Stimulated activated CD8-positive, alpha-beta memory T cell treated with anti-CD3 and anti-CD28 coated beads, Interleukin-7, amount 100 ng/mL, for 4 hours (primary cell): ENCODE measurements around the gene RAD50.
A peak's percentile ranks its signal among the peaks of the same experiment; 100 is the strongest.

Experiments used
- DNase-seq, 2 donors: peaks; one replicate each; pipeline ENCODE4 v3.0.0-alpha.2; 2020; ENCODE audit warnings: low read depth in 2 of 2

RAD50 gene

GRCh38 chr5:132659598-132660493, 103.1 kb downstream of the RAD50 start:
- DNase-seq, result no peak

DNA sequence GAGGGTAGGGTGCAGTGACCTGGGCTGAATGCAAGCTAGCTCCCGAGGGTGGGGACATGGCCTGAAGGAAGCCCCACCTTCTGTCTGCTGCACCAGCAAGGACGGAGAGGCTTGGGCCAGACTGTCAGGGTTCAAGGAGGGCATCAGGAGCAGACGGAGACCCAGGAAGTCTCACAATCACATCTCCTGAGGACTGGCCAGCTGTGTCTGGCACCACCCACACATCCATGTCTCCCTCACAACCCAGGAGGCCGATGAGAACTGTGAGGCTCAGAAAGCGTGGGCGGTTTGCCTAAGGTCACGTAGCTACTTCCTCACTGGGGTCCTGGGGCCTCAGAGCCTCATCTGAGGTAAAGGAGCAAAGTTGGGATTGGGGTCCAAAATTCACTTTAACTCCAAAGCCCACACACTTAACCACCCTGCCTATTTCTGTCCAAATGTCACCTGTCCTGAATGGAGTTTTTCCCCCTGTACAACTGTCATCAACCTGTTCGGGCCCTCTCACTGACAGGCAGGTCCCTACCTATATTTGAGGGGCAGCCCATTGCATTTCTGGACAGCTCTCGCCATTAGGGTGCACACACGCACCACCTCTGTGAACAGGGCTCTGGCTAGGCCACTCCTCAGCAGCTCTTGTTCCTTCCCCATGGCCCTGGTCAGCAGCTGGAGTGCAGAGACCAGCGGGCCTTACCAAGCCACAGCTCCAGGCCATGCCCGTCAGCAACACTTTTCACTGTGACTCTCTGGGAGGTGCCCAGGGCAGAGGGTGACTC, 104.6 kb downstream of the RAD50 start:
- DNase-seq, result no peak

DNA sequence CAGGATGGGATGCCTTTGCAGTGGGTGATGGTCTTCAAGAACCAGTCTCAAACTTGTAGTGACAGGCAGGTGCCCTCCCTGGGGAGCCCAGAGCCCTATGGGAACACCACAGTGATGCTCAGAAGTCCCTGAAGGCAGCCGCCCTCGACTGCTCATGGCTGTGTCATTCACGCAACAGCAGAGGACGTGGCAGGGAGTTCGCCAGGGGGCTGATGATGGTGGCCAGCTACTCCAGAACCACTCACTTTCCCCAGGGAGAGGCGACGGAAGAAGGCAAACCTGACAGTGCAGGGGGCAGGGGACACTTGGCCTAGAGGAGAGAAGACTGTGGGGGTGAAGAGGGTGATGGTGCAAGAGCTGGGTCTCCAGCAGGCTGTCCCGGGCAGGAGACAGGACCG, 105.2 kb downstream of the RAD50 start:
- no peak for DNase-seq

DNA sequence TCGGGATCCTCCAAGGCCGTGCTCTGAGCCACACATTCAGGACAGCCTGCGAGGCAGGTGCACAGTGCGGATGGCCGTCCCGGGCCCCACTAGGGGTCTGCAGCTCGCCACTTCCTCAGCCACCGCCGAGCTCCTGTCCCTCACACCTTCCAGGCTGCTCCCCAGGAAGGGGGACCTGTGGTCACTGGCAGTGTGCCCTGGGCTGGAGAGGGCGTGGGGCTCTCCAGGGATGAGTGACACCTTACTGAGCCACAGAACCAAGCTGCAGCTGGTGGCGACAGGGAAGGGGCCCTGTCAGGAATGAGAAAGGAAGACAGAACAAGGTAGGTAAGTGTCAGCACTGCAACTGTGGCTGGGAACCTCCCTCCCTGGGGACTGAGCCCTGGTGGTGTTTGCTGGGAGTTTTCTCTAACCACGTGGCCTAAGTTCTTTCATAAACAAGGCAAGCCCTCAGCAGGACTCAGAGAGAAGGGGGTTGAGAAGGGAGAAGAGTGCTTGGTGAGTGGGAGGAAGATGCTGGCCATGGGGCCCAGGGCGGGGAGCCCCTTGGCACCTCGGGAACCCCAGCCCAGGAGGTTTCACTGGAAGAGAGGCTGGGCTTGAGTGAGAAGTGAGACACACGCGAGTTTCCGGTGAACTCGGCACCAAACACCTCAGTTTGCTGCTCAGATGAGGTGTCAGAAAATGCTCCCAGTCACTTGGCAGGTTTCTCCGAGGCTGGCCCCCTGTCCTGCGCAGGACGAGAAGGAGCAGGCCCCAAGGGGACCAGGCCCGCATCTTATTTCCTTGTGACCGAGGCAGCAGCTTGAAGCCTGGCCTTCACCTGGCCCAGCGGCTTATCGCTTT, 106.4 kb downstream of the RAD50 start:
- peak in 1 of 2 donors; percentile 15 for DNase-seq

- no peak for DNase-seq
Observed at GRCh38 chr5:132663771-132664695, 107.3 kb downstream of the RAD50 start.

GRCh38 chr5:132664696-132665209, 108.0 kb downstream of the RAD50 start:
- DNase-seq, result no peak

- DNase-seq, result no peak
Observed at GRCh38 chr5:132665574-132666080, 108.8 kb downstream of the RAD50 start.

DNA sequence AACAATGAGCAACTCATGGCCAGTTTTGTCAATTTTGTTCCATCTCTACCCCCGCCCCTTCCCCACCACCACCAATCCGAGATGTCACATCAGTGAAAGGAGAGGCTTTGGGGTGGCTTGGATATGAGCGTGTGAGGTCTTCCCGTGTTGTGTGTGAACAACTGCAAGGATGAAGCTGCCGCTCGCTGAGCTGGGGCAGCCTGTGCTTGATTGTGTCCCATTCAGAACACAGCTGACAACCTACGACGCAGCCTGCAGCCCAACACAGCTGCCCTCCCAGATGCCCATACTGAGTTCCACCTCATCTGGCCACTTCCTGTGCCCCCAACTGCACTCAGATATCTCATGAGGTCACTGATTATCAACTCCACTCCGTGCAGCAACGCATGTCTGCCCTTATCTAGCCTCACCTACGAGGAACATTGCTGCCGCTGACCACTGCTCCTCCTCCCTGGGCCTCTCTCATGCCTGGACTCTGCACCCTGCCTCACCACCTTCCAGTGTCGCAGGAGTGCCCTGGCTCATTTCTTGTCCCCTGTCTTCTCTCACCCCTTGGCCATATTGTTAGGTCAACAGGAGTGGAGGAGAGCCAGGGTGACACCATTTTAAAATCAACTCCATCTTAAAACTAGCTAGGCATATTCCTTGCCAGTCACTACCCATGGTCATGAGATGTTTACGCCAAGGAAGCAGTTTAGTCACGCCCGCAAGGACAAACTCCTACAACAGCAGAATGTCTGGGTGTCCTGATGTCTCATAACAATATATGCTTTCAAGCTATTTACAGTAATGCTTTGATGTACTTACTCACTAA, 109.7 kb downstream of the RAD50 start:
- DNase-seq, result no peak

DNA sequence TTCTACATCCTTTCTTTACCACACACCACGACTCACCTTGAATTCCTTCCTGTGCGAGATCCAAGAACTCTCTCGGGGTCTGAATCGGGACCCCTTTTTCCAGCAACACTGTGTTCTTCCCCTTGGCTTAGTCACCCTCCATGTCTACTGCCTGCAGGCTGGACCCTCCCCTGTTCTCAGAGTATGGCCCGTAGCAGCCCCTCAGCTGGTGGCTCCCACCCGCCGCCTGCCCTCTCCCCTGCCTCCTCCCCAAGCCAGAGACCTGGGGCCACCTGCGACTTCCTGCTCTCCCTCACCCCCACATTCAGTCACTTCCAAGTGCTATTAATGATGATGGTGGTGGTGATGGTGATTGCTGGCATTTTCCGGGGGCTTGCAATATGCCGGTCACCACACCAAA, 110.5 kb downstream of the RAD50 start:
- DNase-seq, result no peak

- no peak for DNase-seq
Observed at GRCh38 chr5:132667761-132668705, 111.3 kb downstream of the RAD50 start.

DNA sequence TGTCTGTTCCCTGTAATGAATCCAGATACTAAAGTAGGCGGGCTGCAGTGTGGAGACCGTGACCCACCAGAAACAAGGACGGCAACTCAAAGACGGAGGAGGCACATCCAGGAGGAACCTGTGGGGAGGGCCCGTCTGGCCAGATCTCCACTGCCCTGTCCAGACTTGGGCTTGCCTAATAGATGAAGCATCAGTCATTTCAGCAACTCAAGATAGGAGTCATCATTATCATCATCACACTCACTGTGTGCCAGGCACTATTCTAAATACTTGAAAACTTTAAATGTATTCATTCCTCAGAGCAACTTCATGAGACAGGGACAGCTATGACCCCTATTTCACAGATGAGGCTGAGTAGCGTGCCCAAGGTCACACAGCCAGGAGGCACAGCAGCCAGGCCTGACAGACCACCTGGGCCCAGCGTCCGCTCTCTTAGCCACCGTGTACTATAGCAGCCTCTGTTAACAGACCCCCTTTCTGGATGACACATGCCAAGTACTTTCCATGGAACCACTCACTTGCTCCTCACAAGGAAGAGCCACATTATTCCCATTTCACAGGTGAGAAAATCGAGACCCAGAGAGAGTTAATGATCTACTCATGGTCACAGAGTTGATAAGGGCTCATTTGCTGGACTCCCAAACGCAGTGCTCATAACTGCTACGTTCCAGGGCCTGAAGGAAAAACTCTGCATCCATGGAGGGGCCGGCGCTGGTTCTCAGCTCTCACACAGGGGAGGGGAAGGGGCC, 112.1 kb downstream of the RAD50 start:
- DNase-seq, result no peak

GRCh38 chr5:132669455-132669820, 112.7 kb downstream of the RAD50 start:
- DNase-seq, result no peak

GRCh38 chr5:132669966-132670882, 113.4 kb downstream of the RAD50 start:
- no peak for DNase-seq

DNA sequence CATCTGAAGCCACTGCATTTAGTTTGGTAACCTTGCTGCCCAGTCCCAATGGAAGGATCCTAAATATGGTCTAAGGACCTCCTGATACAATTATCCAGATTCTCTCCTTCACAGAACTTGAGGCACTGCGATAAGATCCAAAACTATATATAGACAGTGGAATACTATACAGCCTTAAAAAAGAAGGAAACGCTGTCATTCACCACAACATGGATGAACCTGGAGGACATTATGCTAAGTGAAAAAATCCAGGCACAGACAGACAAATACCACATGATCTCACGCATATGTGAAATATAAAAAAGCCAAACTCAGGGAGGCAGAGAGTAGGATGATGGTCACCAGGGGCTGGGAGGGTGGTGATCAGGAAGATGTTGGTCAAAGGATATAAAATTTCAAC, 114.2 kb downstream of the RAD50 start:
- DNase-seq, result no peak

- DNase-seq, result no peak
Observed at GRCh38 chr5:132673488-132673887, 116.7 kb downstream of the RAD50 start.

DNA sequence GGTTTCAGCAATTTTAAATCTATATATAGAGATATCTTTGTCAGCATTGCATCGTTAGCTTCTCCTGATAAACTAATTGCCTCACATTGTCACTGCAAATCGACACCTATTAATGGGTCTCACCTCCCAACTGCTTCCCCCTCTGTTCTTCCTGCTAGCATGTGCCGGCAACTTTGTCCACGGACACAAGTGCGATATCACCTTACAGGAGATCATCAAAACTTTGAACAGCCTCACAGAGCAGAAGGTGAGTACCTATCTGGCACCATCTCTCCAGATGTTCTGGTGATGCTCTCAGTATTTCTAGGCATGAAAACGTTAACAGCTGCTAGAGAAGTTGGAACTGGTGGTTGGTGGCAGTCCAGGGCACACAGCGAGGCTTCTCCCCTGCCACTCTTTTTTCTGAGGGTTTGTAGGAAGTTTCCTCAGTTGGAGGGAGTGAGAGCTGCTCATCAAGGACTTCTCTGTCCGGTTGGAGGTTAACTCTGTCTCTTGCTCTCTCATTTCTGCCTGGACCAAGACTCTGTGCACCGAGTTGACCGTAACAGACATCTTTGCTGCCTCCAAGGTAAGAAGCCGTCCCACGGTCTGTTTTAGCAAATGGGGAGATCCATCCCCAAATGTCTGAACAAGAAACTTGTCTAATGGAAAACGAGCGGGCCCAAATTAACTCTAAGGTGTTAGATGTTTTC, 117.3 kb downstream of the RAD50 start, which contains the start of gene IL4:
IL4 (plus strand) TSS at position 51 of the 692 bp plus-strand sequence; CDS start at position 113, 62 bp downstream.
- DNase-seq, result no peak
